ENCODE results near the gene ASF1B. TPM values are rescaled to one million over a fixed set of nuclear protein-coding genes. Genes with fewer than 3 reads are reported as not detected.
"Not testable (repeated sequence)": the region's sequence is repeated elsewhere in the genome, so short reads cannot be mapped to it uniquely, and the experiment has no call there.

ASF1B gene
- total and polyA plus RNA-seq, 8 donors: 2.6 to 120 (median 7.0) TPM; not detected in 1

GRCh38 chr19:14148751-14149410, 12.5 kb upstream of the ASF1B start:
- H3K9me3 ChIP-seq: no peaks in the 10 kb centered on the region
- H3K4me1 ChIP-seq: peaks cover 22 to 33% (median 28%) of the 10 kb centered on the region in 4 donors
- intact Hi-C loops (cut with DNase I; ENCODE audit: low total_unique reads): no loop called here
- WGBS, 5 donors: 59 to 71% (median 68%) methylated on average over 13 of the region's 13 CpGs
- H3K4me3 ChIP-seq: no peak overlapping the region
- H3K36me3 ChIP-seq: peaks cover 0 to 29% (median 26%) of the 10 kb centered on the region in 4 donors
- peak in 1 of 2 donors; percentile 34 for DNase-seq
- TF ChIP-seq CTCF (IDR thresholded peaks at IDR 0.05) (no peak), EP300 (IDR thresholded peaks at IDR 0.05) (no peak), POLR2AphosphoS5 (IDR thresholded peaks at IDR 0.05) (no peak), POLR2A (IDR thresholded peaks at IDR 0.05) (no peak)
- H3K27me3 ChIP-seq: no peaks in the 10 kb centered on the region
- peak overlapping the region; percentile 26 to 78 (median 74) for H3K27ac ChIP-seq

GRCh38 chr19:14147797-14148605, 11.6 kb upstream of the ASF1B start:
- intact Hi-C loops (cut with DNase I; ENCODE audit: low total_unique reads): no loop called here

DNA sequence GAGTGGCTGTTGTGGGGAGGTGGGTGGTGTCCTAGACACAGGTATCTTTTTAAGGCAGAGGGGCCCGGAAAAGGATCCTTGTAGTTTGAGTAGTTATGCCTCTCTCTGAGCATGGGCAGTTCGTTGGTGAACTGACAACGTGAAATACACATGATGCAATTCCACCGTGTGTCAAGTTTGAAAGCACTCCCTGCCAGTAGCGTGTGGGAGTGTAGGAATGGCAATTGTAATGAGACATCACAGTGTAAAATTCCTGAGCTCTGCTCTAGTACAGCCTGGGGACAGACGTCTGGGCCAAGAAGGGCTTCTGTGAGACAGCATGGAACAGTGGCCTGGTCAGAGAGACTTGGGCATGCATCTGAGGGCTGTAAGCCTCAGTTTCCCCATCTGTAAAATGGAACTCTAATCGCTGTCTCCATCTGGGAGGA, 10.4 kb upstream of the ASF1B start:
- no peaks in the 10 kb centered on the region for H3K27me3 ChIP-seq
- WGBS, 5 donors: 59 to 73% (median 65%) methylated on average over 6 to 7 of the region's 7 CpGs
- H3K9me3 ChIP-seq: no peaks in the 10 kb centered on the region
- no peak for DNase-seq
- no peak overlapping the region for H3K27ac ChIP-seq
- intact Hi-C loops (cut with DNase I; ENCODE audit: low total_unique reads): no loop called here
- peaks cover 22 to 33% (median 28%) of the 10 kb centered on the region in 4 donors for H3K4me1 ChIP-seq
- TF ChIP-seq POLR2A (IDR thresholded peaks at IDR 0.05) (no peak), CTCF (IDR thresholded peaks at IDR 0.05) (no peak), POLR2AphosphoS5 (IDR thresholded peaks at IDR 0.05) (no peak), EP300 (IDR thresholded peaks at IDR 0.05) (no peak)
- peaks cover 0 to 12% (median 11%) of the 10 kb centered on the region in 4 donors for H3K36me3 ChIP-seq
- no peak overlapping the region for H3K4me3 ChIP-seq

More at GRCh38 chr19:14147797-14148605, 11.6 kb upstream of the ASF1B start:
- peak; percentile 73 to 94 for DNase-seq
- WGBS, 5 donors: 26 to 37% (median 32%) methylated on average over 16 to 20 of the region's 20 CpGs
- H3K4me3 ChIP-seq: peak overlapping the region in 1 of 4 donors; percentile 10
- H3K27ac ChIP-seq: peak overlapping the region; percentile 22 to 78 (median 74)
- H3K4me1 ChIP-seq: peaks cover 22 to 33% (median 28%) of the 10 kb centered on the region in 4 donors
- TF ChIP-seq EP300 (IDR thresholded peaks at IDR 0.05): no peak
- TF ChIP-seq POLR2AphosphoS5 (IDR thresholded peaks at IDR 0.05): peak in 1 of 3 donors; percentile 13
- TF ChIP-seq POLR2A (IDR thresholded peaks at IDR 0.05): no peak
- peak in 5 of 7 experiments; percentile 68 to 85 (median 76) for TF ChIP-seq CTCF (IDR thresholded peaks at IDR 0.05)
- no peaks in the 10 kb centered on the region for H3K9me3 ChIP-seq
- H3K36me3 ChIP-seq: peaks cover 0 to 24% (median 23%) of the 10 kb centered on the region in 4 donors
- H3K27me3 ChIP-seq: no peaks in the 10 kb centered on the region

GRCh38 chr19:14146169-14146568, 9.8 kb upstream of the ASF1B start:
- 88 to 97% (median 94%) methylated on average over 10 of the region's 10 CpGs for WGBS, 5 donors
- not testable (repeated sequence) for H3K27ac ChIP-seq

More at GRCh38 chr19:14146169-14146568, 9.8 kb upstream of the ASF1B start:
- H3K4me1 ChIP-seq: peaks cover 22 to 33% (median 28%) of the 10 kb centered on the region in 4 donors
- H3K9me3 ChIP-seq; DNase-seq; H3K36me3 ChIP-seq; H3K4me3 ChIP-seq; H3K27me3 ChIP-seq; intact Hi-C loops (cut with DNase I; ENCODE audit: low total_unique reads): not testable (repeated sequence)
